ENCODE measurements around the gene ZZZ3. TPM values are rescaled to one million over a fixed set of nuclear protein-coding genes. Genes with fewer than 3 reads are reported as not detected.

The ZZZ3 gene
- total RNA-seq, 1 donor: 77.1 TPM

DNA sequence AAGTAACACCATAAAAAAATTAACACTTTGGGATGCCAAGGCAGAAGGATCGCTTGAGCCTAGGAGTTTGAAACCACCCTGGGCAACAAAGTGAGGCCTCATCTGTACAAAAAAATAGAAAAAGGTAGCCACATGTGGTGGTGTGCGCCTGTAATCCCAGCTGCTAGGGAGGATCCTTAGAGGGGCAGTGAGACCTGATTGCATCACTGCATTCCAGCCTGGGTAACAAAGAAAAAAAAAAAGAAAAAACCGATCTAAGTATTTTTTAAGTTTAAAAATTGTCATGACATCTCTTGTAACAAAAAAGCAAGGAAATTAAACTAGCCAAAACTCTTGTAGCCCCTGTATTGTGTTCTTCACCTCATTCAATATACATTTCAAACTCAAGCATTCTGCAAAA lies 39.5 kb downstream of the ZZZ3 start:
- Histone ChIP-seq H3K4me3 (ENCODE audit: insufficient read depth, low read length) (no peak overlapping the region), H2AFZ (ENCODE audit: low read length) (no peak overlapping the region), H3K27ac (ENCODE audit: low read depth, low read length) (no peak overlapping the region), H3K36me3 (ENCODE audit: insufficient read depth, low read length) (peaks cover 20% of the 10 kb centered on the region), H3K9me3 (ENCODE audit: low read depth, low read length) (no peaks in the 10 kb centered on the region), H3K4me1 (ENCODE audit: insufficient read depth, low read length) (peaks cover 11% of the 10 kb centered on the region), H3K4me2 (ENCODE audit: insufficient read depth, low read length) (no peak overlapping the region), H3K79me2 (ENCODE audit: insufficient read depth, low read length) (peaks cover 88% of the 10 kb centered on the region), H3K27me3 (ENCODE audit: insufficient read depth, low read length) (no peaks in the 10 kb centered on the region), H4K20me1 (ENCODE audit: insufficient read depth, low read length) (peaks cover 13% of the 10 kb centered on the region)
- TF ChIP-seq, protein P1, sequence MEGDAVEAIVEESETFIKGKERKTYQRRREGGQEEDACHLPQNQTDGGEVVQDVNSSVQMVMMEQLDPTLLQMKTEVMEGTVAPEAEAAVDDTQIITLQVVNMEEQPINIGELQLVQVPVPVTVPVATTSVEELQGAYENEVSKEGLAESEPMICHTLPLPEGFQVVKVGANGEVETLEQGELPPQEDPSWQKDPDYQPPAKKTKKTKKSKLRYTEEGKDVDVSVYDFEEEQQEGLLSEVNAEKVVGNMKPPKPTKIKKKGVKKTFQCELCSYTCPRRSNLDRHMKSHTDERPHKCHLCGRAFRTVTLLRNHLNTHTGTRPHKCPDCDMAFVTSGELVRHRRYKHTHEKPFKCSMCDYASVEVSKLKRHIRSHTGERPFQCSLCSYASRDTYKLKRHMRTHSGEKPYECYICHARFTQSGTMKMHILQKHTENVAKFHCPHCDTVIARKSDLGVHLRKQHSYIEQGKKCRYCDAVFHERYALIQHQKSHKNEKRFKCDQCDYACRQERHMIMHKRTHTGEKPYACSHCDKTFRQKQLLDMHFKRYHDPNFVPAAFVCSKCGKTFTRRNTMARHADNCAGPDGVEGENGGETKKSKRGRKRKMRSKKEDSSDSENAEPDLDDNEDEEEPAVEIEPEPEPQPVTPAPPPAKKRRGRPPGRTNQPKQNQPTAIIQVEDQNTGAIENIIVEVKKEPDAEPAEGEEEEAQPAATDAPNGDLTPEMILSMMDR (IDR thresholded peaks at IDR 0.05; ENCODE audit: extremely low read depth, low read depth, low read length): no peak
- DNase-seq (ENCODE audit: insufficient read length, low spot score, missing footprints): no peak

DNA sequence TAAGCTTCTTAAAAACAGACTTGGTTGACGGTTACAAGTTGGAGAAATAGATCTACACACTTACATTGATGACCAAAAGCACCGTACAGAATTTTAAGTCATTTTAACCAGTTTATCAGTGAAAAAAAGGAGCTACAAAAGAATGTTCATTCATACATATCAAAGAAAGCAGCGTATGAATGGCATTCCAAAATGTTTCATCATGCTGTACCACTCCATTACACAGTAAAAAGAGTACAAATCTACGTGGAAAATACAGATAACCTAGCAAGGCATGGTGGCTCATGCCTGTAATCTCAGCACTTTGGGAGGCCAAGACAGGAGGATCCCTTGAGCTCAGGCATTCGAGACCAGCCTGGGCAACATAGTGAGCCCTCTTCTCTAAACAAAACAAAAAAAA lies 40.3 kb downstream of the ZZZ3 start:
- Histone ChIP-seq H3K9me3 (ENCODE audit: low read depth, low read length) (no peaks in the 10 kb centered on the region), H3K27me3 (ENCODE audit: insufficient read depth, low read length) (no peaks in the 10 kb centered on the region), H3K4me1 (ENCODE audit: insufficient read depth, low read length) (peaks cover 11% of the 10 kb centered on the region), H2AFZ (ENCODE audit: low read length) (no peak overlapping the region), H3K27ac (ENCODE audit: low read depth, low read length) (no peak overlapping the region), H3K4me3 (ENCODE audit: insufficient read depth, low read length) (no peak overlapping the region), H3K4me2 (ENCODE audit: insufficient read depth, low read length) (no peak overlapping the region), H4K20me1 (ENCODE audit: insufficient read depth, low read length) (peaks cover 13% of the 10 kb centered on the region), H3K79me2 (ENCODE audit: insufficient read depth, low read length) (peaks cover 89% of the 10 kb centered on the region), H3K36me3 (ENCODE audit: insufficient read depth, low read length) (peaks cover 20% of the 10 kb centered on the region)
- TF ChIP-seq, protein P1 (IDR thresholded peaks at IDR 0.05; ENCODE audit: extremely low read depth, low read depth, low read length): no peak
- no peak for DNase-seq (ENCODE audit: insufficient read length, low spot score, missing footprints)

DNA sequence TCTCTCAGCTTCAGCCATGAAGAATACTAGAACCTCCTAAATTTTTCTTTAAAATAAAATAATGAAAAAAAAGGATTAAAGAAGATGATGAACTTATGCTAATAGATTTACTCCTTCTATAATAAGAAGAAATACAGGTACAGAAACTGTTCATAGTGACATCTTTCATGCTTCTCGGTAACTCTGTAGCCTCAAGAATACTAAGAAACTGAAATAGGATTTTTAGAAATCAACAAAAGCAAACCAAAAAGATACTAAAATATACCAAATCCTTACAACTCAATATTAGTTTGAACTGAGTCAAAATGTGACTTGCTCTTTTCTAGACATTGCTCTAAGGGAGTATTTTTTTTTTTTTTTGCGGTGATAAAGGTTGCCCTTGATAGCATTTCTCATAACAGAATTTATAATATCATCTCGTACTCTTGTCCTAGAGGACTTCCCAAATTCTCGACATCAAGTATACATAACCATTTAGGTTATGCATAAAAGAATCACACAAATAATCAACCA lies 42.8 kb downstream of the ZZZ3 start:
- Histone ChIP-seq H3K9me3 (ENCODE audit: low read depth, low read length) (no peaks in the 10 kb centered on the region), H3K79me2 (ENCODE audit: insufficient read depth, low read length) (peaks cover 71% of the 10 kb centered on the region), H3K27me3 (ENCODE audit: insufficient read depth, low read length) (no peaks in the 10 kb centered on the region), H3K4me1 (ENCODE audit: insufficient read depth, low read length) (peaks cover 11% of the 10 kb centered on the region), H3K27ac (ENCODE audit: low read depth, low read length) (no peak overlapping the region), H2AFZ (ENCODE audit: low read length) (no peak overlapping the region), H3K4me2 (ENCODE audit: insufficient read depth, low read length) (no peak overlapping the region), H3K36me3 (ENCODE audit: insufficient read depth, low read length) (peaks cover 21% of the 10 kb centered on the region), H3K4me3 (ENCODE audit: insufficient read depth, low read length) (no peak overlapping the region), H4K20me1 (ENCODE audit: insufficient read depth, low read length) (peaks cover 12% of the 10 kb centered on the region)
- DNase-seq (ENCODE audit: insufficient read length, low spot score, missing footprints): no peak
- TF ChIP-seq, protein P1 (IDR thresholded peaks at IDR 0.05; ENCODE audit: extremely low read depth, low read depth, low read length): no peak

DNA sequence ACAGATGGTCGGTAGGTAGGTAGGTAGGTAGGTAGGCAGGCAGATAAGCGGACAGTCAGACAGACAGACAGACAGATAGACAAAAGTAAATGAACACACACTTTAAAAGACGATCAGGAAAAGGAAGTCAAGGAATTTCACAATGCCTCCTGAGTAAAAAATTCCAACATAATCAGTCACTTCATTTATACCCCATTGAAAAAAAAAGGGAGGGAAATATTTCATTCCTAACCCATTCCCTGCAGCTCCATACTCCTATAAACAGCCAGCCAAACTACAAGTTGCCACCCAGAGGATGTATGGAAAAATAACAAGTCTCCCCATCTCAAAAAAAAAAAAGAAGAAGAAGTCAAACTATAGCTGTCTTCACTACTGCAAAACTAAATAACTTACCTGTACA lies 43.4 kb downstream of the ZZZ3 start:
- TF ChIP-seq, protein P1 (IDR thresholded peaks at IDR 0.05; ENCODE audit: extremely low read depth, low read depth, low read length): no peak
- Histone ChIP-seq H3K4me2 (ENCODE audit: insufficient read depth, low read length) (peak overlapping the region; percentile 32), H3K36me3 (ENCODE audit: insufficient read depth, low read length) (peaks cover 17% of the 10 kb centered on the region), H3K4me1 (ENCODE audit: insufficient read depth, low read length) (peaks cover 11% of the 10 kb centered on the region), H3K9me3 (ENCODE audit: low read depth, low read length) (no peaks in the 10 kb centered on the region), H3K27ac (ENCODE audit: low read depth, low read length) (no peak overlapping the region), H3K27me3 (ENCODE audit: insufficient read depth, low read length) (no peaks in the 10 kb centered on the region), H4K20me1 (ENCODE audit: insufficient read depth, low read length) (peaks cover 7% of the 10 kb centered on the region), H3K4me3 (ENCODE audit: insufficient read depth, low read length) (no peak overlapping the region), H3K79me2 (ENCODE audit: insufficient read depth, low read length) (peaks cover 68% of the 10 kb centered on the region), H2AFZ (ENCODE audit: low read length) (no peak overlapping the region)
- no peak for DNase-seq (ENCODE audit: insufficient read length, low spot score, missing footprints)
